NCI-H1436 treated with DMSO at 0.1 percent for 48 hours (cell line): ENCODE measurements around the gene KCNK16.

Experiments
- DNase-seq: peaks from one replicate; lab custom pipeline; 2025; lab: John Stamatoyannopoulos, UW

Gene KCNK16

GRCh38 chr6:39341937-39342336 is 19.4 kb upstream of the KCNK16 start:
- no peak for DNase-seq

DNA sequence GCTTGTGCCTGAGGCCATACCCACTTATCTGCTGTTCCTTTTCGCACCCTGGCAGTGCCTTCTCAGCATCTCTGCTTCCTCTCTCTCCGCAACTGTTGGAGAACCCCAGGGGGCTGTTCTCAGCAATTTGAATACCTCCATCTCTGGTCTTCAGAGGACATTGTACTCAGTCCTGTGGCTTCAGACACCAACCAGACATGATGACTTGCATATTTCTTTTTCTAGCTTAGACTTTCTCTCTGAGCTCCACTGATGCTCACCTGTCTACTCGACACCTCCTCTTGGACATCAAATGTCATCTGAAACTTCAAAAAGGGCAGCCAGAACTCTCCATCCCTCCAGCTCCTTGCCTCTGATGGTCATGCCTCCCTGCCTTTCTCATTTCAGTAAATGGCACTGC is 18.9 kb upstream of the KCNK16 start:
- no peak for DNase-seq

DNA sequence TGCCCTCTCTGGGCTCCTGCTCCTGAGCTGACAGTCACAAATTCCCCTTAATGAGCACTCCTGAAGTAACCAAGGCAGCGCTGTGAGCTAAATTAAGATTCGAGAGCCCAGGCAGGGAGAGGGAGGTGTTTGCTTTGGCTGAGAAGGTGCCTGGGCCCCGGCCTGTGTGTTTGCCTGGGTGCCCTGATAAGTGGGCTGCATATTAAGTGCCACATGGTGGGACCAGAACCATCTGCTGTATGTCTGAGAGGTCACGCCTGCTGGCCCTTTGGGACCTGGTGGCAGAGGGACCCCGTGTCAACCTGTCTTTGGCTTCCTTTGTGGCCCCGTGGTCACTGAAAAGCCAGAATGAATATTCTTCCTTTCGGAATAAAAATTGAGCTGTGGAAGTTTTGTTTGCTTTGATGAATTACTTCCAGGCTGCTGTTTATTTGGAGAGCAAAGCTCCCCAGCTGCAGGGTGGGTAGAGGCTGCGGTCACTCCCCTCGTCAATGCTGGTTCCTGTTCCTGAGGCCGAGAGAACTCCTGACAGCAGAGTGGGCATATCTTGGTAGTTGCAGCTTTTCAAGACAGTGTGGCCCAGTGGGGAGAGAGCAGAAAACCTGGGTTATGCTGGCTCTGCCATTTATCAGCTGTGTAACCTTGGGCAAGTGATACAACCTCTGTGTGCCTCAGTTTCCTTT is 17.5 kb upstream of the KCNK16 start:
- peak; percentile 76 for DNase-seq

DNA sequence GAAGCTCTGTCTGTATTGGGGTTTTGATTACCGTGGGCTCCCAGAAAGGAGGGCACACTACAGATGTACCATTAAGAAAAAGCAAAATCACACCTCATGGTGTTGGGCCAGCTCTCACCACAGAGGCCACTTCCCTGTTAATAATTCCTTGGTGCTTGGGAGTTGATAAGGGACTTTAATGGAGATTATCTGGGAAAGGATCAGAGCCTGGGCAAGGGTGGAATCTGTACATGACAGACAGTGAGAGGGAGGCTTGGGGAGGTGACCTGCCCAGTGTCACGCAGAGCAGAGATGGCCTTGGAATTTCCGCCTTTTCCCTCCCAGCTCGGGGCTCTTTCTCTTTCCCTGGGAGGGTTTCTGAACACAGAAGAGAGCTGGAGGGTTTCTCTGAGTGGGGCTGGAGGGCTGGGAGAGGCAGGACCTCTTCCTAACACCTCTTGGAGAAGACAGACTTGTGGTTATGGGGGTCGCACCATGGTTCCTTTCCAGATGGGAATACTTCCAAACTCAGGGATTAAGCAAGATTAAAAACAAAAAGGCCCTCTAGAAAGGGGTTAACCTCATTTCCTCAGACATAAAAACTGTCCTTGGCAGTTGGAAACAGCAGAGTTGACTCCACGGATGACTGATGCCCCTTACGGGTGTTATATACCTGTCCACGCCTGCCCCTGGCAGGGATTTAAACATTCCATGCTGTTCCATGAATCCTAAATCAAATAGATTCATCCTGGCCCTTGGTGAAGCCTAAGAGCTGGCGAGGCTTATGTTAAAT is 16.8 kb upstream of the KCNK16 start:
- DNase-seq: no peak

DNA sequence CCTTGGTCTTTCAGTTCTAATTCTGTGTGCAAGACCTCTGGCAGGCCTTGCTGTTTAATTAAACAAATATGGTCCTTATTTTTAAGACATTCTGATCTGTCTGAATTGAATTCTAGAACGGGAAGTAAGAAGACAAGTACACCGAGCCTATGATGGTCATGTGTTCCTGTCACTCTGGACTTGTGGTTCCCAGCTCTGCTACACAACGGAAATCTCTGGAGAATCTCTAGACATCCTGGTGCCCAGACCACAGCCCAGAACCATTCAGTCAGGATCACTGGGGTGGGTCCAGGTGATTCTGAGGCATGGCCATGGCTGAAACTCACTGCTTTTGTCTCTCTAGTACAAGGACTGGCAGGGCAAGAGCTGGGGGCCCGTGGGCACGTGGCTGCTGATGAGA is 15.9 kb upstream of the KCNK16 start:
- no peak for DNase-seq

- no peak for DNase-seq
These were observed 13.5 kb upstream of the KCNK16 start for GRCh38 chr6:39335780-39336545.

DNA sequence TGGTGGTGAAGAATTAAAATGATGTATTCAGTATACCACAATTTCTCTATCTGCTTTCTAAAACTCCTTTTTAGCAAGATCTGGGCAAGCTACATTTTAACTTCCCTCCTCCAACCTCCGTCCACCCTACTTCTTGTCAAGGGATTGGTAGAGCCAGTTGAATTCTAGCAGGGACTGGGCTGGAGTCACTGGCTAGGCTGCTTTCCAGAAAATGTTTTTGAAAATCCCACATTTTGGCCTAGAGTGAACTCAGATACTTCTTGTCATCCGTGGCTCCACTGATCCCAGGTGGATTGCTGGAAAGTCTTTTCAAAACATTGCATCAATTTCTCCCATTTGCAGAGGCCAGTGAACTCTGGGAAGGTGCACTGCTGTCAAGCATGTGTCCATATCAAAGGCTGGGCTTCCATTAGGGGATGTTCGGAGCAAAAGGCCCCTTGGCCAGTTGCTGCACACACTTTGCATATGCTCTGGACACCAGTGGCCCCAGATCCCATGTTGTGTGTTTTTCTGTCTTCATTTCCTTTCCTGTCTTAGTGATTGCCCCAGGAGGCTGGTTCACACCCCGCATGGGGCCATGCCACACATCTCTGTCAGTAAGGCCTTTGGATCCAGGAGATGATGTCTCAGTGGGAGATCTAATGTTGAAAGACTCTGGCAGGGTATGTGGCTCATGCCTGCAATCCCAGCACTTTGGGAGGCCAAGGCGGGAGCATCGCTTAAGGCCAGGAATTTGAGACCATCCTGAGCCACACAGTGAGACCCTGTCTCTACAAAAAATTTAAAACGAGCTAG is 11.3 kb upstream of the KCNK16 start:
- DNase-seq: no peak

DNA sequence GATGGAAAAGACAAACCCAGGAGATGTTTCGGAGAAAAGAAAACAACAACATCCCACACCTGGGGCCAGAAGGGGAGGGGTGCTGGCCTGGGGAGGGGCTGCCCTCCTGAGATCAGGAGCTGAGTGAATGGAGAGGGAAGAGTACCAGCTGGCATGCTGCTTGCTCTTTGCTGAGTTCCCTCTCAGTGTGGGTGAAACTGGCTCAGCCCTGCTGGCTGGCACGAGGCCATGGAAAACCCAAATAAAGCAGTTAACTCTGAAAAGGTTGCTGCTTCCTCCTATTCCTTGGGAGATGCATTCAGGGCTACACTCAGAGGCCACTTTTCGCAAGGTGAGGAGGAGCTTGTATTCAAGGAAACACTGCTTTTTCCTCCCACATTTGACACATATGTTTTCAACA is 8.0 kb upstream of the KCNK16 start:
- DNase-seq: no peak

DNA sequence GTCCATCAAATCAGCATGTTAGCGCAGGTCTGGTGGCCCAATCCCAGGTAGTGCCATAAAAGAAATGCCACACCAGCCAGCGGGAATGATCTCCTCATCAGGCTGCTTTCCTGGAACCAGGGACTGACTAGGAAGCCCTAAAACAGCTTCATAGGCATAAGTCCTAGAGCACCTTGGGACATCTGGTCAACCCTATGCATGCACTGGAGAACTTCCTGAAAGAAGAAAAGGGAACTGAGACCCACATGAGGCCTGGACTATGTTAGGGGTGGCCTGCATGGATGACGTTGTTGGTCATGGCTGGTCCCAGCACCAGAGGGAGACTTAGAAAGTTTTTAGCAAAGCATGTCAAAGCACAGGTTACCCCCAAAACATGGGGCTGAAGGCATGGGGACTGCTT is 7.6 kb upstream of the KCNK16 start:
- no peak for DNase-seq

DNA sequence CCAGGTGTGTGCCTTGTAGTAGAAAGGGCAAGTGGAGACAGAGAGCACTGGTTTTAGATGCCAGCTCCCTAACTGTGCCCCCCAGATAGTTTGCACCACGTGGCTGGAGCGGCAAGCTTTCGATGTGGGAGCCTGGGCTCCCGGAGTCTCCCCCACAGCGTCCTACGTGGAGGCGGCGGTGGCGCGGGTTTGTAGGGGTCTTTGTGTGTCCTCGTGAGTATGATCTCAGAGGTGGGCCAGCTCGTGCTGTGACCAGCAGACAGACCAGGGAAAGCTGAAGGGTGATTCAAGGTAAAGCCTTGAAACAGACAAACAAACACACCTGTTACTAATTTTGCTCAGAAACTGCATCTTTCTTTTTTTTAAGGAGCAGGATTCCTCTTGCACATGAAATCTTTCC is 5.6 kb upstream of the KCNK16 start:
- DNase-seq: no peak

DNA sequence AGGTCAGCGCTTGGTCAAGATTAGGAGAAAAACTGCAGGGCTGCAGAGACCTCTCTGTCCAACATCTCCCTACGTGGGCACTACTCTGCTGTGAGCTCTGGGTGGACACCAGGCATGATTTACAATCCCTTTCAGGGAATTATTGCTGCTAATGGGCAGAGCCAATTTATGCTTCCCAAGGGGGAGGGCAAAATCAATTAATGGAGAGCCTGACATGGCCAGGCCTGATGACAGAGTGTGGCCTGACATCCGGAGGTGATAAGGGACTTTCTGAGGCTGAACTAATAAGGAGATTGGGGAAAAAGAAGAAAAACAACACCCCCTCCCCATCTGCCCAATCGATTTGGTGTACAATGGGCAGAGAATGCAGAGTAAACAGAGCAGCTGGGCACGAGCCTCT is 5.0 kb upstream of the KCNK16 start:
- DNase-seq: no peak

DNA sequence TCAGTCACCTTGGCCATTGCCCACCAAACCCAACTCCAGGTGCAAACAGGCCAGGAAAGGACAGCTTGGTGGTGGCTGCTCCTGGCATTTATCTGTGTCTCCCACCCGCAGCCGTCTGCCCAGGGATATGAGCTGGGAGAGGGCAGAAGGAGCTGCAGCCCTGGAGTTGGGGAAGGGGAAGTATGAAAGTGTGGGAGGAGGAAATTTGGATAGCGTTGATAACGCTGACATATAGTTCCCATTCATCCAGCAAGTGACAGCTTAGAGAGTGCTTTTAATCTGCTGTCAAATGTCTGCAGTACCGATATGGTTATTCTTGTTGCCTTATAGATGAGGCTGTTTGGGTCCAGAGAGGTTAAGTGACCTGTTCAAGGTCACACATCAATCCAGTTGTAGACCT is 741 bp downstream of the KCNK16 start:
- DNase-seq: no peak

- DNase-seq: no peak
These were observed 2.0 kb downstream of the KCNK16 start for GRCh38 chr6:39320363-39320984.

- no peak for DNase-seq
These were observed 2.7 kb downstream of the KCNK16 start for GRCh38 chr6:39319621-39320362.

- DNase-seq: no peak
These were observed 5.2 kb downstream of the KCNK16 start for GRCh38 chr6:39317256-39317655.

DNA sequence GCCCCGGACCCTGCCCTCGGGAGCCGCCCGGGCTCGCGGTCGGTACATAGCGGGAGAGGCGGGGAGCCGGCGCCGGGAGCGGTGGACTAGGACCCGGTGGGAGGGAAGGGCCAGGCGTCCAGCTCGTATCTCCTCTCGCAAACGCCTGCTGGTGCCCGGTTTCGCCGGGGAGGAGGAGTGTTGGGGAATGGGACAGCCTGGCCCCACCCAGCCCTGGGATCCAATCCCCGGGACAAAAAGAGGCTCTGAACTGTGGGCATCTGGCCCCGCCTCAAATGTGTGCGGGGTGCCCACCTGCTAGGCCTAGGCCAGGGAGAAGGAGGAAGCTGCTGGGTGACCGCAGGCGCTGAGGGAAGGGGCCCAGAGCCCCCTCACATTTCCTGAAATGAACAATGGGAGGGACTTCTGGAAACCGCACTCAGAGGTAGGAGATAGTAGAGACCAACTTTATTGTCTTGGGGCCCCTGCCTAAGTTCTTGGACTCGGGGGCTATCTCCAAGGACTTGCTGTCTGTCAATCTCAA is 8.2 kb downstream of the KCNK16 start, which contains the start of gene KCNK17:
Gene KCNK17, minus strand, starts transcription at position 147 of the 523 bp plus-strand sequence. Its CDS starts 99 bp downstream, at position 48.
- DNase-seq: no peak

DNA sequence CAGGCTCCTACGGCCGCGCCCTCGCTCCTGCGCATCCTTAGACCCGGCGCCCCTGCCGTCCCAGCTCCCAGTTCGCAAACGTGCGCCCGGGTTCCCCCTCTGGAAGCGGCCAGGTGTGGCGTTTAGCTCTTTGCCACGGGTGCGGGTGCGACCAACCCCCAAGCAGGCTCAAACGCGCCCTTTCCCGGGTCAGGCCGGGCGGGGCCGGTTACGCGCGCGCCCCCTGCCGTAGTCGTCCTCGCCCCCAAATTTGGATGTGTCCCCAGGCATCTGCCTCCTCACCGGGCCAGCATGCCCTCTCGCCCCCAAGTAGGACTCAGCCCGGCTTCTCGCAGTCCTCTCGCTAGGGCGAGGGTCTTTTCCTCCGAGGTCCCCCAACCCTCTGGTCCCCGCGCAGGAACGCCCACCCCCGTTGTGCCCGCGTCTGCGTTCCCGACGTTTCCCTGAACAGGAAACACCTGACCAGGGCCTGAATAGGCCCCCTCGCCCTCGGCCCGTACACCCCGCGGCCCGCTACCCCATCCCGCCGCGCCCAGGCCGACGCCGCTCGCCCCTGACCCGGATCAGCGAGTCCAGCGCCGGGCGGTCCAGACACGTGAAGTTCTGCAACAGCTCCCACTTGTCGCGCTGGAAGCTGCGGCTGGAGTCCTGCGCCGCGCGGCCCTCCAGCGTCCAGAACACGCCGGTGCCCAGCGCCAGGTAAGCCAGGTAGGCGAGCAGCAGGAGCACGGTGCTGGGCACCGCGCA is 8.8 kb downstream of the KCNK16 start:
- no peak for DNase-seq

DNA sequence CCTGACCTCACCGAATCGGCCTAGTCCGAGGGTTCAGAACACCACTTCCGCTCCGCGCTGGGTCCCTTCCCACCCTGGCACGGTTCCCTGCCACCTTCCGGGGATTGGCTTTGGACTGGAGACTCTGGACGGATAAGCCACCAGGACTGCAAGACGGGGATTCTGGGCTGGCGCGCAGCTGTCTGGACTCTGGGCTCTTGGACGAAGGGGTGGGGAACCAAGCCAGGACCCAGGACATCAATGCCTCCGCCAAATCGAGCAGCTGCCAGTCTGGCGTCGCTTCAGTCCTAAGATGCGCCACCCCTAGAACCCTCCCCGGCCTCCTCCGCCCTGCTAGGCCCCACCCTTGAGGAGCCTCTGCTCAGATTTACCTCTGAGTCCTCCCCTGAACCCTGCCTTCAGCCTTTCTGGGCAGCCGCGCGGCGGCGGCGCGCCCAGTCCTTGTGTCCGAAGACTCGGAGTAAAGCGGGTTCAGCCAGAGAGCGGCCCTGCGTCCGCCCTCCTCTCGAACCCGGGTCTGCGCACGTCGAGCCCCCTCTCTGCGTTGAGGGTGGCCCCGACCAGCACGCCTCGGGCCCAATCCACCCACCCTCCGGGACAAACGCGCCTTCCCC is 9.5 kb downstream of the KCNK16 start:
- DNase-seq: no peak

- no peak for DNase-seq
These were observed 12.0 kb downstream of the KCNK16 start for GRCh38 chr6:39310542-39310941.
